Kasumi-1 (cell line): ENCODE results near the gene RBM44.

ENCODE experiments used
- DNase-seq, 2 experiments: peaks; one replicate each; lab custom pipeline; 2025; lab: John Stamatoyannopoulos, UW

RBM44 gene

DNA sequence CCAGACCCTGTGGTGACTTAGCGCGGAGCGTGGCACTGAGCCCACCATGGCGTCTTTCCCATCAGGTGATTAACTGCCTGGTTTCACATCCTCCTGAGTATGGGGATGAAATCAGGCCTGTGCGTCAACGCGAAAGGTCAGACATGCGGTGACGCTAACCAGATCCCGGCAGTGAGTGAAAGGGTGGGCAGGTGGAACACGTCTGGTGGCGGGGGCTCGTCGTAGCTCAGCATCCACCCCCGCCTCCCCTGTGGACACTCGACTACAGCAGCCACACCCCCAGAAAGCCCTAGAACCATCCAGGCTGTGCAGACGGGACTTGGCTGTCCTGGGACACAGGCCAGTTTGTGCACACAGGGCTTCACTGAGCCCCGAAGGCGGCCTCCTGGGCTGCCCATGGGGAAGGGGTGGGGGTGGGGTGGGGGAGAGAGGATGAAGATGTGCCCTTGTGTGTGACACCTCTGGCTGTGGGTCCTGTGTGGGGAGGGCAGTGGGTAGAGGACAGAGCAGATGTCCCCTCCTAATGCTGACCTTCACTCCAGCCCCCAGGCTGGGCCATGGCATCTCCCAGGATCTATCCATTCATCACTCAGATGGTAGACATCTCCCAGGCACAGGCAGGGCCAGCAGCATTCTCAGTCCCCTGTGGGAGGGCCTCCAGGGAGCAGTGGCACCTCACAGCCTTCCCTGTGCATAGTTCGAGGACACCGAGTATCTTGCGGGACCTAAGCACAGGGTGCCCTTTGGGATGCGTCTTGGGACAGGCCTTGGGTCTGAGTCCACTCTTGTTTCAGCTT is 88.3 kb downstream of the RBM44 start:
- DNase-seq = no peak

DNA sequence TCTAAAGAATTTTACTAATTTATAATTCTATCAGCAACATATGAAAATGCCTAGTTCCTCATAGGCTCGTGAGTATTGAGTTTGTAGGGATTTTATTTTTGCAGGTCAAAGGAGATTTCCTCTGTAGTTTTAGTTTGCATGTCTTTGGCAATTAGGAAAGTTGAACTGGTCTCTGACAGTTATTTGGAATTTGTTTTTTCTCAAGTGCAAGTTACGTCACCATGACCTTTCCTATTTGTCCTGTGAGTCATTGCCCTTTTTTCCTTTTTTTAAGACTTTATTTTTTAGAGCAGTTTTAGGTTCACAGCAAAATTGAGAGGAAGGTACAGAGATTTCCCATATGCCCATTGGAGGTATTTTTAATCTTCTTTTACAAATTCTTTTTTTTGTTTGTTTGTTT is 89.8 kb downstream of the RBM44 start:
- no peak for DNase-seq

DNA sequence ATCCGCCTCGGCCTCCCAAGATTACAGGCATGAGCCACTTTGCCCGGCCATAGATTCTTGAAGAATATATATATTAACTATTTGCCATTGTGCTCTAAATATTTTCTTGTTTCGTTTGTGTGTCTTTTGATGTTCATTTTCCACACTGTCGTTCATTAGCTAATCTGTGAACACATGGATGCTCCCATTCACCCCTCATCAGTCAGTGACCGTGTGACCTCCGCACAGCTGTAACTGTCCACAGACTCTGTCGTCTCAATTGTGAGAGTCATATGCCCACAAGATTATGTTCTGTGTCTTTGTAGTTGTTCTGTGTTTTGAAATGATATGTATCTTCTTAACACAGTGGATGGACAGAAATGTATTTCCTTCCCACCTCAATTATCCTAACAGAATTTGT is 90.4 kb downstream of the RBM44 start:
- DNase-seq = no peak

DNA sequence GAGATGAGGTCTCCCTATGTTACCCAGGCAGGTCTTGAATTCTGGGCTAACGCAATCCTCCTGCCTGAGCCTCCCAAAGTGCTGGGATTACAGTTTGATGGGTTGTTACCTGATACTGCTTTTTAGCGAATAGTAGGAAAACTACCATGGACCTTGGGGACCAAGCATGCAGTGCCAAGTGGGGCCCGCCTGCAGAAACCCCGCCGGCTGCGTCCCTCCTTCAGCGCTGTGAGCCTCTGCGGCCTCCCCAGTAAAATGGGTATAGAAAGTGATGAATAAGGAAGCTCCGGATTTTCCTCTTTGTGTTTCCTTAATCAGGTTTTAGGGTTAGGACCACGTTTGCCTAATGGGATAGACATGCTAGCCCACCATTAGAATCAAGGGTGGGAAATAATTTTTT is 91.2 kb downstream of the RBM44 start:
- no peak for DNase-seq
